SK-N-SH (cell line): ENCODE data around the gene USP28. TPM values are rescaled to one million over a fixed set of nuclear protein-coding genes. Genes with fewer than 3 reads are reported as not detected.

Experiments
- CTCF ChIA-PET: fragments of 300-600, 350-600 bp; formaldehyde crosslinking; extraction: SDS; loops from one replicate; lab custom pipeline; 2021; lab: Yijun Ruan, JAX
- POLR2A ChIA-PET: fragments of 350-600 bp; sonication (Branson Sonifier 250); formaldehyde crosslinking; extraction: SDS; loops from one replicate; lab custom pipeline; 2020; ENCODE audit warnings: antibody characterized with exemption, inconsistent platforms; lab: Yijun Ruan, JAX
- DNase-seq: peaks from one replicate; pipeline ENCODE4 v3.0.0; 2012
- H2AFZ ChIP-seq: fragments of 200-600 bp; sonication (generic); 2 replicates; pipeline ENCODE4 v1.8.1; 2016; ENCODE audit warnings: antibody characterized with exemption, mild to moderate bottlenecking, low read depth
- H3F3A ChIP-seq: fragments of 200-600 bp; sonication (generic); replicated peaks from 2 replicates; pipeline ENCODE3; 2016; ENCODE audit warnings: antibody characterized with exemption, mild to moderate bottlenecking; ENCODE audit not compliant: insufficient read depth
- H3K27ac ChIP-seq, 2 experiments: fragments of 200-500 bp in 1 of 2; fragments of 200-600 bp in 1 of 2; sonication (Bioruptor generic) in 1 of 2; sonication (generic), shearing (Covaris generic) in 1 of 2; 2 replicates each; pipeline versions ENCODE4 v1.5.1 to v1.6.1; 2014 to 2016; ENCODE audit warnings: low read depth in 2 of 2, inconsistent platforms in 1 of 2, low read length in 1 of 2, mild to moderate bottlenecking in 1 of 2, mixed read lengths in 1 of 2
- H3K27me3 ChIP-seq: fragments of 200-600 bp; sonication (generic), shearing (Covaris generic); 2 replicates; pipeline ENCODE4 v1.6.1; 2016; ENCODE audit warnings: mixed run types; ENCODE audit not compliant: insufficient read depth
- H3K36me3 ChIP-seq, 2 experiments: fragments of 200-500 bp in 1 of 2; fragments of 200-600 bp in 1 of 2; sonication (Bioruptor generic) in 1 of 2; sonication (generic) in 1 of 2; replicated peaks in 1 of 2; 2 replicates each; pipeline versions ENCODE3 to v1.5.1; 2014 to 2016; ENCODE audit warnings: low read length in 1 of 2, mild to moderate bottlenecking in 1 of 2; ENCODE audit not compliant: insufficient read depth in 2 of 2, control insufficient read depth in 1 of 2
- H3K4me1 ChIP-seq, 2 experiments: fragments of 200-500 bp in 1 of 2; fragments of 200-600 bp in 1 of 2; sonication (Bioruptor generic) in 1 of 2; sonication (generic), shearing (Covaris generic) in 1 of 2; 2 replicates each; pipeline versions ENCODE4 v1.5.1 to v1.6.1; 2014 to 2016; ENCODE audit warnings: low read depth in 1 of 2, low read length in 1 of 2, mixed run types in 1 of 2; ENCODE audit not compliant: insufficient read depth in 2 of 2, control insufficient read depth in 1 of 2
- H3K4me2 ChIP-seq: fragments of 200-600 bp; sonication (generic), shearing (Covaris generic); 2 replicates; pipeline ENCODE4 v1.6.1; 2017; ENCODE audit warnings: mixed run types
- H3K4me3 ChIP-seq, 2 experiments: fragments of 200-500 bp in 1 of 2; fragments of 200-600 bp in 1 of 2; sonication (Bioruptor generic) in 1 of 2; sonication (generic), shearing (Covaris generic) in 1 of 2; 2 replicates each; pipeline versions ENCODE4 v1.5.1 to v1.8.1; 2014 to 2016; ENCODE audit warnings: low read depth in 2 of 2, inconsistent platforms in 1 of 2, low read length in 1 of 2, mild to moderate bottlenecking in 1 of 2, mixed read lengths in 1 of 2, moderate library complexity in 1 of 2
- H3K79me2 ChIP-seq: fragments of 200-600 bp; sonication (generic); 2 replicates; pipeline ENCODE4 v1.8.1; 2017; ENCODE audit warnings: mild to moderate bottlenecking; ENCODE audit not compliant: insufficient read depth
- H3K9ac ChIP-seq: fragments of 200-600 bp; sonication (generic); 2 replicates; pipeline ENCODE4 v1.6.1; 2017; ENCODE audit warnings: mixed run types
- H3K9me2 ChIP-seq: fragments of 200-600 bp; sonication (generic); 2 replicates; pipeline ENCODE4 v1.6.1; 2017; ENCODE audit warnings: mixed run types
- H3K9me3 ChIP-seq: fragments of 200-600 bp; sonication (generic); 2 replicates; pipeline ENCODE4 v1.6.1; 2017; ENCODE audit warnings: mixed run types, mild to moderate bottlenecking, moderate library complexity
- H4K20me1 ChIP-seq: fragments of 200-600 bp; sonication (generic); 2 replicates; pipeline ENCODE4 v1.6.1; 2017; ENCODE audit warnings: mild to moderate bottlenecking, mixed run types; ENCODE audit not compliant: insufficient read depth
- ELF1 ChIP-seq: IDR thresholded peaks from 2 replicates; pipeline ENCODE4 v1.4.0; 2012
- EP300 ChIP-seq, 2 experiments: IDR thresholded peaks; 2 replicates each; pipeline versions ENCODE4 v1.4.0 to v1.6.1; 2012; ENCODE audit warnings: borderline replicate concordance in 1 of 2, low read depth in 1 of 2, low read length in 1 of 2
- EZH2phosphoT487 ChIP-seq: fragments of 200-600 bp; sonication (generic); IDR thresholded peaks from 2 replicates; pipeline ENCODE4 v1.6.1; 2017; ENCODE audit warnings: low read depth, mixed run types, mild to moderate bottlenecking, antibody characterized with exemption, moderate library complexity, borderline replicate concordance
- FOXJ3 ChIP-seq: sonication (generic); formaldehyde crosslinking; IDR thresholded peaks from 2 replicates; pipeline ENCODE4 v1.5.1; 2020; ENCODE audit warnings: mild to moderate bottlenecking, missing genetic modification reagents
- FOXM1 ChIP-seq: IDR thresholded peaks from 2 replicates; pipeline ENCODE4 v1.4.0; 2012; ENCODE audit warnings: low read depth, mild to moderate bottlenecking
- GABPA ChIP-seq: IDR thresholded peaks from 2 replicates; pipeline ENCODE4 v1.4.0; 2012; ENCODE audit warnings: low read depth, mild to moderate bottlenecking
- GATA2 ChIP-seq: sonication (generic); formaldehyde crosslinking; IDR thresholded peaks from 2 replicates; pipeline ENCODE4 v1.5.0; 2020; ENCODE audit warnings: mild to moderate bottlenecking, missing genetic modification reagents
- JUND ChIP-seq: IDR thresholded peaks from 2 replicates; pipeline ENCODE4 v1.4.0; 2012
- MEF2A ChIP-seq: IDR thresholded peaks from 2 replicates; pipeline ENCODE4 v1.4.0; 2012; ENCODE audit warnings: low read depth, borderline replicate concordance
- NFIC ChIP-seq: IDR thresholded peaks from 2 replicates; pipeline ENCODE4 v1.4.0; 2012; ENCODE audit warnings: borderline replicate concordance
- NRF1 ChIP-seq: IDR thresholded peaks from 2 replicates; pipeline ENCODE4 v1.6.1; 2012; ENCODE audit warnings: low read depth, mild to moderate bottlenecking, low read length
- RCOR1 ChIP-seq: fragments of 150-350 bp; IDR thresholded peaks from 2 replicates; pipeline ENCODE4 v1.6.1; 2017; ENCODE audit warnings: antibody characterized with exemption, low read length
- RXRA ChIP-seq: IDR thresholded peaks from 2 replicates; pipeline ENCODE4 v1.4.0; 2012; ENCODE audit warnings: low read depth, mild to moderate bottlenecking, borderline replicate concordance
- SIN3A ChIP-seq: IDR thresholded peaks from 2 replicates; pipeline ENCODE4 v1.6.1; 2012; ENCODE audit warnings: low read depth, mild to moderate bottlenecking, low read length, moderate library complexity, borderline replicate concordance
- TEAD4 ChIP-seq: IDR thresholded peaks from 2 replicates; pipeline ENCODE4 v1.4.0; 2012; ENCODE audit warnings: mild to moderate bottlenecking, borderline replicate concordance; ENCODE audit not compliant: insufficient read depth
- YY1 ChIP-seq: IDR thresholded peaks from 2 replicates; pipeline ENCODE4 v1.4.0; 2012; ENCODE audit warnings: low read depth, mild to moderate bottlenecking
- WGBS: methylation state at CpG from one replicate; pipeline ENCODE4 v1.1.6; 2017; ENCODE audit warnings: low lambda C conversion rate; 5-methylcytosine and 5-hydroxymethylcytosine counted together
- polyA plus RNA-seq, 3 experiments: library from polyadenylated mRNA; depleted of rRNA; stranded (reverse); fragments of >200 nt; gene quantifications; 2 replicates each; pipeline ENCODE4 v1.2.3, GENCODE V29; 2012
- TF ChIP-seq, protein P1 (sequence below): IDR thresholded peaks from 2 replicates; pipeline ENCODE4; 2012
- TF ChIP-seq, protein P2 (sequence below): fragments of 150-350 bp; IDR thresholded peaks from 2 replicates; pipeline ENCODE4 v1.6.1; 2016; ENCODE audit warnings: mild to moderate bottlenecking, low read depth, low read length
- TF ChIP-seq, protein P3 (sequence below): IDR thresholded peaks from 2 replicates; pipeline ENCODE4 v1.6.1; 2012; ENCODE audit warnings: mild to moderate bottlenecking, low read depth, low read length, moderate library complexity
- TF ChIP-seq, protein P4 (sequence below): IDR thresholded peaks from 2 replicates; pipeline ENCODE4 v1.4.0; 2012; ENCODE audit warnings: low read depth

Gene USP28
- polyA plus RNA-seq, 1 of the 3 experiments (the other 2 are of a cell fraction) = 20.0 TPM

DNA sequence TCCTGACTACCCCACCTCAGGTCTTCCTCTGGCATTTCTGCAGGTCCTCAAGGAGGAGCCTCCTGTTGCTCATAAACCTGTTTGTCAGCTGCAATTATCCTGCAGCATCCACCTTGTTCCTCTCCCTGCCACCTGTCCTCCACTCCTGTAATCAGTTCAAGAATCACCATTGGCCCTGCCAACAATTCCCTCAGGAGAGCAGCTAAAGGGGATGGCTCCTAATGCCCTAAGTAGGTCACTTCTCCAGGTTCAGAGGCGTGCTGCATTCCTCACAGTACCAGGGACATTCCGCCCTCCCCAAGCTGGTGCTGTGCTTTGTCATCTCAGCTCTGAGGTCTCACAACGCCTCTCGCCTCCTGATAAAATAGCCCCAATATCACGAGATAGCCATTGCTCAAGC, 93.7 kb downstream of the USP28 start:
- Histone ChIP-seq H3K36me3 (no peaks in the 10 kb centered on the region), H2AFZ (no peak overlapping the region), H3K4me2 (no peak overlapping the region), H3K9ac (no peak overlapping the region), H3K9me3 (no peaks in the 10 kb centered on the region), H4K20me1 (no peaks in the 10 kb centered on the region), H3K9me2 (no peaks in the 10 kb centered on the region)
- TF ChIP-seq, protein P1, sequence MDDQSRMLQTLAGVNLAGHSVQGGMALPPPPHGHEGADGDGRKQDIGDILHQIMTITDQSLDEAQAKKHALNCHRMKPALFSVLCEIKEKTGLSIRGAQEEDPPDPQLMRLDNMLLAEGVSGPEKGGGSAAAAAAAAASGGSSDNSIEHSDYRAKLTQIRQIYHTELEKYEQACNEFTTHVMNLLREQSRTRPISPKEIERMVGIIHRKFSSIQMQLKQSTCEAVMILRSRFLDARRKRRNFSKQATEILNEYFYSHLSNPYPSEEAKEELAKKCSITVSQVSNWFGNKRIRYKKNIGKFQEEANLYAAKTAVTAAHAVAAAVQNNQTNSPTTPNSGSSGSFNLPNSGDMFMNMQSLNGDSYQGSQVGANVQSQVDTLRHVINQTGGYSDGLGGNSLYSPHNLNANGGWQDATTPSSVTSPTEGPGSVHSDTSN = no peak
- TF ChIP-seq SIN3A = no peak
- TF ChIP-seq JUND = no peak
- TF ChIP-seq, protein P2, sequence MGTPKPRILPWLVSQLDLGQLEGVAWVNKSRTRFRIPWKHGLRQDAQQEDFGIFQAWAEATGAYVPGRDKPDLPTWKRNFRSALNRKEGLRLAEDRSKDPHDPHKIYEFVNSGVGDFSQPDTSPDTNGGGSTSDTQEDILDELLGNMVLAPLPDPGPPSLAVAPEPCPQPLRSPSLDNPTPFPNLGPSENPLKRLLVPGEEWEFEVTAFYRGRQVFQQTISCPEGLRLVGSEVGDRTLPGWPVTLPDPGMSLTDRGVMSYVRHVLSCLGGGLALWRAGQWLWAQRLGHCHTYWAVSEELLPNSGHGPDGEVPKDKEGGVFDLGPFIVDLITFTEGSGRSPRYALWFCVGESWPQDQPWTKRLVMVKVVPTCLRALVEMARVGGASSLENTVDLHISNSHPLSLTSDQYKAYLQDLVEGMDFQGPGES = no peak
- no peak for TF ChIP-seq YY1
- TF ChIP-seq TEAD4 = no peak
- TF ChIP-seq RCOR1 = no peak
- no peak for TF ChIP-seq GABPA
- TF ChIP-seq EZH2phosphoT487 = no peak
- TF ChIP-seq MEF2A = no peak
- no peak for TF ChIP-seq GATA2 (CRISPR knock-in tag)
- no peak for TF ChIP-seq FOXJ3 (CRISPR knock-in tag)
- TF ChIP-seq NRF1 = no peak
- no peak for TF ChIP-seq FOXM1
- TF ChIP-seq EP300 (IDR thresholded peaks at IDR 0.05; ENCODE audit: borderline replicate concordance in 1 of 2, low read depth in 1 of 2, low read length in 1 of 2) = no peak
- no peak for TF ChIP-seq RXRA
- TF ChIP-seq, all 33 proteins: peak for 0
- Histone ChIP-seq H3K27me3 (no peaks in the 10 kb centered on the region), H3K4me3 (no peak overlapping the region), H3F3A (no peaks in the 10 kb centered on the region), H3K27ac (no peak overlapping the region), H3K4me1 (peaks cover 0 to 6% of the 10 kb centered on the region in 2 experiments; a peak in 3 of 4 replicates), H3K79me2 (no peaks in the 10 kb centered on the region)
- 55% methylated on average over 5 of the region's 5 CpGs for WGBS
- DNase-seq = no peak
- POLR2A ChIA-PET = no interaction called here
- CTCF ChIA-PET = interaction anchor here (1.1 to 3.8 kb wide), 3 partner anchors 8 to 476 kb away, joined by 4 to 17 read pairs (median 5); partner anchors contain the start of gene ZW10

DNA sequence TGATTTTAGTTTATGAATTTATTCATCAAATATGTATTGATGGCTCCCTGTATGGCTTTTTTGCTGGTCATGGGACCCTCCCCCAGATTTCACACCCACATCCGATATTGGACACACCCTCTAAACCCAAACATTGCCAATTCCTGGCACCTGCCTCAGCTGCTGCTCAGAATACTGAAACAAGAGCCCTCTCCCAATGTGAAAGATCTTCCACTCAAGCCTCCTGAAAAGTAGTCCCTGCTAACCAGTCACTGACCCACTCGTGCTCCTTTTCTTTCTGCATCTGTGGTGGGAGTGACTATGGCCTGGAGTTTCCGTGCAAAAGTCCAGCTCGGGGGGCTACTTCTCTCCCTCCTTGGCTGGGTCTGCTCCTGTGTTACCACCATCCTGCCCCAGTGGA, 95.9 kb downstream of the USP28 start, which contains the start of gene CLDN25:
Gene CLDN25 (plus strand): TSS at position 301 of the 400 bp plus-strand sequence. CDS start 0 bp downstream, at position 301.
- H3K4me3 ChIP-seq = no peak within 1 kb of the TSS
- H3K27ac ChIP-seq = no peak within 1 kb of the TSS
- no peaks in the 10 kb centered on the region for H3K27me3 ChIP-seq
- H3K79me2 ChIP-seq = no peaks in the 10 kb centered on the region
- no peak within 1 kb of the TSS for H3K9ac ChIP-seq
- 79% methylated on average over 4 of the region's 4 CpGs for WGBS
- CTCF ChIA-PET = interaction anchor here (1.8 kb wide), 1 partner anchor 16 kb away, joined by 5 read pairs; no protein-coding TSS in a partner anchor
- no peaks in the 10 kb centered on the region for H3K9me2 ChIP-seq
- POLR2A ChIA-PET = no interaction called here
- peaks cover 0 to 6% of the 10 kb centered on the region in 2 experiments; a peak in 3 of 4 replicates for H3K4me1 ChIP-seq
- H3K4me2 ChIP-seq = no peak within 1 kb of the TSS
- H3K9me3 ChIP-seq = no peaks in the 10 kb centered on the region
- no peaks in the 10 kb centered on the region for H4K20me1 ChIP-seq
- no peak for DNase-seq
- no peaks in the 10 kb centered on the region for H3K36me3 ChIP-seq
- no peaks in the 10 kb centered on the region for H3F3A ChIP-seq
- H2AFZ ChIP-seq = no peak within 1 kb of the TSS
- no peak for TF ChIP-seq NFIC
- TF ChIP-seq, protein P2 = no peak
- no peak for TF ChIP-seq ELF1
- TF ChIP-seq, protein P3, sequence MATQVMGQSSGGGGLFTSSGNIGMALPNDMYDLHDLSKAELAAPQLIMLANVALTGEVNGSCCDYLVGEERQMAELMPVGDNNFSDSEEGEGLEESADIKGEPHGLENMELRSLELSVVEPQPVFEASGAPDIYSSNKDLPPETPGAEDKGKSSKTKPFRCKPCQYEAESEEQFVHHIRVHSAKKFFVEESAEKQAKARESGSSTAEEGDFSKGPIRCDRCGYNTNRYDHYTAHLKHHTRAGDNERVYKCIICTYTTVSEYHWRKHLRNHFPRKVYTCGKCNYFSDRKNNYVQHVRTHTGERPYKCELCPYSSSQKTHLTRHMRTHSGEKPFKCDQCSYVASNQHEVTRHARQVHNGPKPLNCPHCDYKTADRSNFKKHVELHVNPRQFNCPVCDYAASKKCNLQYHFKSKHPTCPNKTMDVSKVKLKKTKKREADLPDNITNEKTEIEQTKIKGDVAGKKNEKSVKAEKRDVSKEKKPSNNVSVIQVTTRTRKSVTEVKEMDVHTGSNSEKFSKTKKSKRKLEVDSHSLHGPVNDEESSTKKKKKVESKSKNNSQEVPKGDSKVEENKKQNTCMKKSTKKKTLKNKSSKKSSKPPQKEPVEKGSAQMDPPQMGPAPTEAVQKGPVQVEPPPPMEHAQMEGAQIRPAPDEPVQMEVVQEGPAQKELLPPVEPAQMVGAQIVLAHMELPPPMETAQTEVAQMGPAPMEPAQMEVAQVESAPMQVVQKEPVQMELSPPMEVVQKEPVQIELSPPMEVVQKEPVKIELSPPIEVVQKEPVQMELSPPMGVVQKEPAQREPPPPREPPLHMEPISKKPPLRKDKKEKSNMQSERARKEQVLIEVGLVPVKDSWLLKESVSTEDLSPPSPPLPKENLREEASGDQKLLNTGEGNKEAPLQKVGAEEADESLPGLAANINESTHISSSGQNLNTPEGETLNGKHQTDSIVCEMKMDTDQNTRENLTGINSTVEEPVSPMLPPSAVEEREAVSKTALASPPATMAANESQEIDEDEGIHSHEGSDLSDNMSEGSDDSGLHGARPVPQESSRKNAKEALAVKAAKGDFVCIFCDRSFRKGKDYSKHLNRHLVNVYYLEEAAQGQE = no peak
- TF ChIP-seq, protein P4, sequence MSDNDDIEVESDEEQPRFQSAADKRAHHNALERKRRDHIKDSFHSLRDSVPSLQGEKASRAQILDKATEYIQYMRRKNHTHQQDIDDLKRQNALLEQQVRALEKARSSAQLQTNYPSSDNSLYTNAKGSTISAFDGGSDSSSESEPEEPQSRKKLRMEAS = no peak
- TF ChIP-seq MEF2A = no peak
- TF ChIP-seq GATA2 (CRISPR knock-in tag) = no peak
